K562 (cell line): Measurements from ENCODE around the gene ZBP1. TPM values are rescaled to one million over a fixed set of nuclear protein-coding genes. Genes with fewer than 3 reads are reported as not detected.

Source experiments
- ZNF41 ChIP-seq: fragments of 250-450 bp; sonication (Bioruptor Pico); conservative IDR thresholded peaks from 2 replicates; pipeline ENCODE4 v1.4.0; 2020; ENCODE audit warnings: mild to moderate bottlenecking
- ZNF79 ChIP-seq: fragments of 250-450 bp; sonication (Bioruptor Pico); IDR thresholded peaks from 2 replicates; pipeline ENCODE4 v1.4.0; 2020; ENCODE audit warnings: low read depth, mild to moderate bottlenecking, moderate library complexity
- polyA plus RNA-seq, 8 experiments: library from polyadenylated mRNA; depleted of rRNA in 4 of 8; stranded (reverse) in 5 of 8; unstranded in 3 of 8; fragments of >200 nt; fragmentation: Nextera tagmentation in 2 of 8; fragmentation: Illumina TruSeq in 1 of 8; extraction: Ambion mirVana in 2 of 8; extraction: Trizol in 1 of 8; gene quantifications; 2 replicates each; pipeline versions ENCODE4 v1.2.1 to v1.2.3, GENCODE V29; 2011 to 2014; ENCODE audit warnings: inconsistent platforms in 1 of 8, missing spikeins in 1 of 8
- total RNA-seq, 7 experiments: library from RNA; depleted of rRNA in 6 of 7; stranded (reverse); fragments of >200 nt in 6 of 7; fragmentation: Illumina TruSeq in 2 of 7; extraction: Trizol in 2 of 7; gene quantifications; 2 replicates each; pipeline versions ENCODE4 v1.2.1 to v1.2.3, GENCODE V29; 2011 to 2021; ENCODE audit warnings: low replicate concordance in 1 of 7
- TF ChIP-seq, protein P1 (sequence below): IDR thresholded peaks from 2 replicates; pipeline ENCODE4 v1.6.1; 2016; ENCODE audit warnings: missing genetic modification characterization, missing compliant biosample characterization
- TF ChIP-seq, protein P2 (sequence below): sonication (generic); formaldehyde crosslinking; IDR thresholded peaks from 2 replicates; pipeline ENCODE4 v1.8.0; 2023; ENCODE audit warnings: mild to moderate bottlenecking, missing genetic modification reagents
- TF ChIP-seq, protein P3 (sequence below): fragments of 200-600 bp; sonication (generic); IDR thresholded peaks from one replicate; pipeline ENCODE4 v1.6.1; 2012; ENCODE audit warnings: mild to moderate bottlenecking, low read depth, low read length, inconsistent platforms

The ZBP1 gene
- total and polyA plus RNA-seq, 9 of the 15 experiments (the other 6 are each of a cell fraction or from before 2014, with no cell fraction given): not detected

DNA sequence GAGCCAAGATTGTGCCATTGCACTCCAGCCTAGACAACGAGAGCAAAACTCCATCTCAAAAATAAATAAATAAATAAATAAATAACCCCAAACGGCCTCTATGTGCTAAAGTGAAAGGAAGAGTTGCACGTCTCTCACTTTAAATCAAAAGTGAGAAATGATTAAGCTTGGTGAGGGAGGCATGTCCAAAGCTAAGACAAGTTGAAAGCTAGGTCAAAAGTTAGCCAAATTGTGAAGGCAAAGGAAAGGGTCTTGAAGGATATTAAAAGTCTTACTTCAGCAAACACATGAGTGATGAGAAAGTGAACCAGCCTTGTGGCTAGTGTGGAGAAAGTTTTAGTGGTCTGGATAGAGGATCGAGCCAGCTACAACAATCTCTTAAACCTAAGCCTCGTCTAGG is 14.3 kb downstream of the ZBP1 start (continued):
- TF ChIP-seq, protein P1, sequence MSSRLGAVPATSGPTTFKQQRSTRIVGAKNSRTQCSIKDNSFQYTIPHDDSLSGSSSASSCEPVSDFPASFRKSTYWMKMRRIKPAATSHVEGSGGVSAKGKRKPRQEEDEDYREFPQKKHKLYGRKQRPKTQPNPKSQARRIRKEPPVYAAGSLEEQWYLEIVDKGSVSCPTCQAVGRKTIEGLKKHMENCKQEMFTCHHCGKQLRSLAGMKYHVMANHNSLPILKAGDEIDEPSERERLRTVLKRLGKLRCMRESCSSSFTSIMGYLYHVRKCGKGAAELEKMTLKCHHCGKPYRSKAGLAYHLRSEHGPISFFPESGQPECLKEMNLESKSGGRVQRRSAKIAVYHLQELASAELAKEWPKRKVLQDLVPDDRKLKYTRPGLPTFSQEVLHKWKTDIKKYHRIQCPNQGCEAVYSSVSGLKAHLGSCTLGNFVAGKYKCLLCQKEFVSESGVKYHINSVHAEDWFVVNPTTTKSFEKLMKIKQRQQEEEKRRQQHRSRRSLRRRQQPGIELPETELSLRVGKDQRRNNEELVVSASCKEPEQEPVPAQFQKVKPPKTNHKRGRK (tag): no peak
- TF ChIP-seq, protein P2, sequence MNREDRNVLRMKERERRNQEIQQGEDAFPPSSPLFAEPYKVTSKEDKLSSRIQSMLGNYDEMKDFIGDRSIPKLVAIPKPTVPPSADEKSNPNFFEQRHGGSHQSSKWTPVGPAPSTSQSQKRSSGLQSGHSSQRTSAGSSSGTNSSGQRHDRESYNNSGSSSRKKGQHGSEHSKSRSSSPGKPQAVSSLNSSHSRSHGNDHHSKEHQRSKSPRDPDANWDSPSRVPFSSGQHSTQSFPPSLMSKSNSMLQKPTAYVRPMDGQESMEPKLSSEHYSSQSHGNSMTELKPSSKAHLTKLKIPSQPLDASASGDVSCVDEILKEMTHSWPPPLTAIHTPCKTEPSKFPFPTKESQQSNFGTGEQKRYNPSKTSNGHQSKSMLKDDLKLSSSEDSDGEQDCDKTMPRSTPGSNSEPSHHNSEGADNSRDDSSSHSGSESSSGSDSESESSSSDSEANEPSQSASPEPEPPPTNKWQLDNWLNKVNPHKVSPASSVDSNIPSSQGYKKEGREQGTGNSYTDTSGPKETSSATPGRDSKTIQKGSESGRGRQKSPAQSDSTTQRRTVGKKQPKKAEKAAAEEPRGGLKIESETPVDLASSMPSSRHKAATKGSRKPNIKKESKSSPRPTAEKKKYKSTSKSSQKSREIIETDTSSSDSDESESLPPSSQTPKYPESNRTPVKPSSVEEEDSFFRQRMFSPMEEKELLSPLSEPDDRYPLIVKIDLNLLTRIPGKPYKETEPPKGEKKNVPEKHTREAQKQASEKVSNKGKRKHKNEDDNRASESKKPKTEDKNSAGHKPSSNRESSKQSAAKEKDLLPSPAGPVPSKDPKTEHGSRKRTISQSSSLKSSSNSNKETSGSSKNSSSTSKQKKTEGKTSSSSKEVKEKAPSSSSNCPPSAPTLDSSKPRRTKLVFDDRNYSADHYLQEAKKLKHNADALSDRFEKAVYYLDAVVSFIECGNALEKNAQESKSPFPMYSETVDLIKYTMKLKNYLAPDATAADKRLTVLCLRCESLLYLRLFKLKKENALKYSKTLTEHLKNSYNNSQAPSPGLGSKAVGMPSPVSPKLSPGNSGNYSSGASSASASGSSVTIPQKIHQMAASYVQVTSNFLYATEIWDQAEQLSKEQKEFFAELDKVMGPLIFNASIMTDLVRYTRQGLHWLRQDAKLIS: no peak
- TF ChIP-seq ZNF41 (CRISPR knock-in tag) (no peak), ZNF79 (CRISPR knock-in tag) (no peak)
- TF ChIP-seq, protein P3, sequence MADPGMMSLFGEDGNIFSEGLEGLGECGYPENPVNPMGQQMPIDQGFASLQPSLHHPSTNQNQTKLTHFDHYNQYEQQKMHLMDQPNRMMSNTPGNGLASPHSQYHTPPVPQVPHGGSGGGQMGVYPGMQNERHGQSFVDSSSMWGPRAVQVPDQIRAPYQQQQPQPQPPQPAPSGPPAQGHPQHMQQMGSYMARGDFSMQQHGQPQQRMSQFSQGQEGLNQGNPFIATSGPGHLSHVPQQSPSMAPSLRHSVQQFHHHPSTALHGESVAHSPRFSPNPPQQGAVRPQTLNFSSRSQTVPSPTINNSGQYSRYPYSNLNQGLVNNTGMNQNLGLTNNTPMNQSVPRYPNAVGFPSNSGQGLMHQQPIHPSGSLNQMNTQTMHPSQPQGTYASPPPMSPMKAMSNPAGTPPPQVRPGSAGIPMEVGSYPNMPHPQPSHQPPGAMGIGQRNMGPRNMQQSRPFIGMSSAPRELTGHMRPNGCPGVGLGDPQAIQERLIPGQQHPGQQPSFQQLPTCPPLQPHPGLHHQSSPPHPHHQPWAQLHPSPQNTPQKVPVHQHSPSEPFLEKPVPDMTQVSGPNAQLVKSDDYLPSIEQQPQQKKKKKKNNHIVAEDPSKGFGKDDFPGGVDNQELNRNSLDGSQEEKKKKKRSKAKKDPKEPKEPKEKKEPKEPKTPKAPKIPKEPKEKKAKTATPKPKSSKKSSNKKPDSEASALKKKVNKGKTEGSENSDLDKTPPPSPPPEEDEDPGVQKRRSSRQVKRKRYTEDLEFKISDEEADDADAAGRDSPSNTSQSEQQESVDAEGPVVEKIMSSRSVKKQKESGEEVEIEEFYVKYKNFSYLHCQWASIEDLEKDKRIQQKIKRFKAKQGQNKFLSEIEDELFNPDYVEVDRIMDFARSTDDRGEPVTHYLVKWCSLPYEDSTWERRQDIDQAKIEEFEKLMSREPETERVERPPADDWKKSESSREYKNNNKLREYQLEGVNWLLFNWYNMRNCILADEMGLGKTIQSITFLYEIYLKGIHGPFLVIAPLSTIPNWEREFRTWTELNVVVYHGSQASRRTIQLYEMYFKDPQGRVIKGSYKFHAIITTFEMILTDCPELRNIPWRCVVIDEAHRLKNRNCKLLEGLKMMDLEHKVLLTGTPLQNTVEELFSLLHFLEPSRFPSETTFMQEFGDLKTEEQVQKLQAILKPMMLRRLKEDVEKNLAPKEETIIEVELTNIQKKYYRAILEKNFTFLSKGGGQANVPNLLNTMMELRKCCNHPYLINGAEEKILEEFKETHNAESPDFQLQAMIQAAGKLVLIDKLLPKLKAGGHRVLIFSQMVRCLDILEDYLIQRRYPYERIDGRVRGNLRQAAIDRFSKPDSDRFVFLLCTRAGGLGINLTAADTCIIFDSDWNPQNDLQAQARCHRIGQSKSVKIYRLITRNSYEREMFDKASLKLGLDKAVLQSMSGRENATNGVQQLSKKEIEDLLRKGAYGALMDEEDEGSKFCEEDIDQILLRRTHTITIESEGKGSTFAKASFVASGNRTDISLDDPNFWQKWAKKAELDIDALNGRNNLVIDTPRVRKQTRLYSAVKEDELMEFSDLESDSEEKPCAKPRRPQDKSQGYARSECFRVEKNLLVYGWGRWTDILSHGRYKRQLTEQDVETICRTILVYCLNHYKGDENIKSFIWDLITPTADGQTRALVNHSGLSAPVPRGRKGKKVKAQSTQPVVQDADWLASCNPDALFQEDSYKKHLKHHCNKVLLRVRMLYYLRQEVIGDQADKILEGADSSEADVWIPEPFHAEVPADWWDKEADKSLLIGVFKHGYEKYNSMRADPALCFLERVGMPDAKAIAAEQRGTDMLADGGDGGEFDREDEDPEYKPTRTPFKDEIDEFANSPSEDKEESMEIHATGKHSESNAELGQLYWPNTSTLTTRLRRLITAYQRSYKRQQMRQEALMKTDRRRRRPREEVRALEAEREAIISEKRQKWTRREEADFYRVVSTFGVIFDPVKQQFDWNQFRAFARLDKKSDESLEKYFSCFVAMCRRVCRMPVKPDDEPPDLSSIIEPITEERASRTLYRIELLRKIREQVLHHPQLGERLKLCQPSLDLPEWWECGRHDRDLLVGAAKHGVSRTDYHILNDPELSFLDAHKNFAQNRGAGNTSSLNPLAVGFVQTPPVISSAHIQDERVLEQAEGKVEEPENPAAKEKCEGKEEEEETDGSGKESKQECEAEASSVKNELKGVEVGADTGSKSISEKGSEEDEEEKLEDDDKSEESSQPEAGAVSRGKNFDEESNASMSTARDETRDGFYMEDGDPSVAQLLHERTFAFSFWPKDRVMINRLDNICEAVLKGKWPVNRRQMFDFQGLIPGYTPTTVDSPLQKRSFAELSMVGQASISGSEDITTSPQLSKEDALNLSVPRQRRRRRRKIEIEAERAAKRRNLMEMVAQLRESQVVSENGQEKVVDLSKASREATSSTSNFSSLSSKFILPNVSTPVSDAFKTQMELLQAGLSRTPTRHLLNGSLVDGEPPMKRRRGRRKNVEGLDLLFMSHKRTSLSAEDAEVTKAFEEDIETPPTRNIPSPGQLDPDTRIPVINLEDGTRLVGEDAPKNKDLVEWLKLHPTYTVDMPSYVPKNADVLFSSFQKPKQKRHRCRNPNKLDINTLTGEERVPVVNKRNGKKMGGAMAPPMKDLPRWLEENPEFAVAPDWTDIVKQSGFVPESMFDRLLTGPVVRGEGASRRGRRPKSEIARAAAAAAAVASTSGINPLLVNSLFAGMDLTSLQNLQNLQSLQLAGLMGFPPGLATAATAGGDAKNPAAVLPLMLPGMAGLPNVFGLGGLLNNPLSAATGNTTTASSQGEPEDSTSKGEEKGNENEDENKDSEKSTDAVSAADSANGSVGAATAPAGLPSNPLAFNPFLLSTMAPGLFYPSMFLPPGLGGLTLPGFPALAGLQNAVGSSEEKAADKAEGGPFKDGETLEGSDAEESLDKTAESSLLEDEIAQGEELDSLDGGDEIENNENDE: no peak
- TF ChIP-seq, all 486 proteins: peak for 0
